ENCODE measurements around the gene CNST.

The CNST gene, protein sequence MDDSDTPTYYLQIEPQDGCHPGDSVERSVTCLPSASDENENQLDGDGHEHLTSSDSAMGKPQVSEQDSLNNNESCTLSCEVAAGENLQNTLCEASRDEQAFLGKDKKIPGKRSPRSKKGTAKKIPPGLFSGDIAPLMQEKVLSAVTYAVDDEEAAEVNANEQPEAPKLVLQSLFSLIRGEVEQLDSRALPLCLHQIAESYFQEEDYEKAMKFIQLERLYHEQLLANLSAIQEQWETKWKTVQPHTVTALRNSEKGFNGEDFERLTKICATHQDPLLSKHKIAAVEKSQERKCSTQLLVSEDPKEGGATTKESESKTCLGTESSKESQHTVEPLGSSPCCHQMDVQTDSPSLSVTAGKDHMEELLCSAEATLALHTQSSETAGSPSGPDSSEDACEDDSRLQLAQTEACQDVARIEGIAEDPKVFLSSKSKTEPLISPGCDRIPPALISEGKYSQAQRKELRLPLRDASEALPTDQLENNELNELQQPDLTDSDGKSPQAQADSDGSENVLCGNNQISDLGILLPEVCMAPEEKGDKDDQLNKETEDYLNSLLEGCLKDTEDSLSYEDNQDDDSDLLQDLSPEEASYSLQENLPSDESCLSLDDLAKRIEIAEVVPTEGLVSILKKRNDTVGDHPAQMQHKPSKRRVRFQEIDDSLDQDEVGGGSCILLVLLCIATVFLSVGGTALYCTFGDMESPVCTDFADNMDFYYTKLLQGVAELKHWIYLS

DNA sequence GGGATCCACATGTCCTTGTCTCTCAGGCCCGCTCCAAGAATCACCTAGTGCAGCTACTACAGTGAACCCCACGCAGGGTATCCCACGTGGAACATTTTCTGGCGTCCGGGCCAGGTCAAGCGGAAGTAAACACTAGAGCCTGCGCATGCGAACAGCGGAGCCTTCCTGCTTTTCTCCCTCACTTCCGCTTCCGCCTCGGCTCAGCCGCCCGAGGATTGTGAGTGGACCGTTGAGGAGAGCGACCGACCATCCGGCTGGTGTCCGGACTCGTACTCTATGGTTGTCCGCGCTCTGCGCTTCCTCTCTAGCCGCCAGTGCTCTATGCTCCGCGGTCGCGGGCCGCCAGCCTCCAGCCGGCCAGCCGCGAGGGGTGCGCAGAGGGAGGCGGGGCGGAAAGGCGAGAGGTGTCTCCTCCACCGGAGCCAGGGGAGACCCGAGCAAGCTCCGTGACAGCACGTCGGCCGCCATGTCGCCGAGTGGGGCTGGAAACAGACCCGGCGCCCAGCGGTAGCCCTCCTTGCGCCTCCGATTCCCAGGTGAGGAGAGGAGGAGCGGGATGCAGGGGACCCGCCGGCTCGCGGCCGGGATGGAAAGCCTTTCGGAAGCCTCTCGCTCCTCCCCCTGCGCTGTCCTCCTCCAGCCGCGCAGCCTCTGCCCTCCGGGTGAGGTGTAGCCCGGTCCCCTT, at the start of gene CNST, which contains the start of gene TFB2M:
Gene CNST, plus strand, starts transcription at position 329 of the 685 bp plus-strand sequence. CDS start 25,107 bp downstream, outside the sequence.
Gene TFB2M, minus strand, starts transcription at position 134 of the 685 bp plus-strand sequence. Its CDS starts 123 bp downstream, at position 11.
- peak; percentile 100 for DNase-seq (ENCODE audit: low spot score)

GRCh38 chr1:246517391-246517790, 48.9 kb upstream of the CNST start:
- no peak for DNase-seq (ENCODE audit: low spot score)

GRCh38 chr1:246518456-246519205, 47.6 kb upstream of the CNST start:
- no peak for DNase-seq (ENCODE audit: low spot score)

DNA sequence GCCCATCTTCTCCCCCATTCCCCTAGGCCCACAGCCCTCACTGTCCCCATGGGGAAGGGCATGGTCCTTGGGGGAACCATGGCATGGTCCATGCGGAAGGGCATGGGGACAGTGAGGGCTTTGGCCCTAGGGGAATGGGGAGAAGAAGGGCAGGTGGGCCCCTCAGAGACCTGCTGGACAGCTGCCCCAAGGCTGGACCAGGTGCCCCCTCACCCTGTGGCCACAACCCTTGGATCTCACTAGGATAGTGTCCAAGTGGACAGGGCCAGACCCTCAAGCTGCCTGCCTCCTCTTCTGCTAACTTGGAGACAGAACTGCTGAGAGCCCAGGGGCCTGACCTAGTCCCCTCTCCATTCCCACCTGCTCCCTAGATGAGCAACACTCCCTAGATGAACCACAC, 46.7 kb upstream of the CNST start:
- no peak for DNase-seq (ENCODE audit: low spot score)

DNA sequence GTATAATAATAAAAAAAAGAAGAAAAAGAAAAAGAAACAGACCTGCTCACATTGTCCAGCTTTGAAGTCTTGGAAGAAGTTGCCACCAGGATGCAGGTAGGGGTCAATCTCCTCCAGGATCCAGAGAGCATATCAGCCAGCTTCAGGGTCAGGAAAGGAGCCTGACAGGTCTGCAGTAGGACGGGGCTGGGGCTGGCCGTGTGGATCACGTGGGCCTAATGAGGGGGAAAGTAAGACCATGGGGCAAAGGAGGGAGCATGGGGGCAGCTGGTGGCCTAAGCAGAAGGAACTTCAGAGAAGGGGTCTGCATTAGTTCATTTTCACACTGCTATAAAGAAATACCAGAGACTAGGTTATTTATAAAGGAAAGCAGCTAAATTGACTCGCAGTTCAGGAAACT, 39.9 kb upstream of the CNST start:
- DNase-seq (ENCODE audit: low spot score) = peak; percentile 45

DNA sequence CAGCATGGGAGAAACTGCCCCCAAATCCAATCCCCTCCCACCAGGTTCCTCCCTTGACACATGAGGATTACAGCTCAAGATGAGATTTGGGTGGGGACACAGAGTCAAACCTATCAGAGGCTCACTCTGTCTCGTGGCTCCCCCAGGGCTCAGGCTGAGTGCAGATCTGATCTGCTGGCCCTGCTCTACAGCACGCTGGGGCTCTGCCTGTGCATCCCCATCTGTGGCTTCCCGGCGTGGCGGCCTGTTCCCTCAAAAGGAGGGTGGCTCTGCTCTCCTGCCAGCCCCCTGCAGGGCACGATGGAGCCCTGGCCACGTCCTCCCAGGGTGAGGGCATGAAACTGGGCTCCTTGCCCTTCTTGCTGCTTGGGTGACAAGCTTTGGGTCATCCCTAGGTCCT, 39.3 kb upstream of the CNST start:
- DNase-seq (ENCODE audit: low spot score) = no peak

DNA sequence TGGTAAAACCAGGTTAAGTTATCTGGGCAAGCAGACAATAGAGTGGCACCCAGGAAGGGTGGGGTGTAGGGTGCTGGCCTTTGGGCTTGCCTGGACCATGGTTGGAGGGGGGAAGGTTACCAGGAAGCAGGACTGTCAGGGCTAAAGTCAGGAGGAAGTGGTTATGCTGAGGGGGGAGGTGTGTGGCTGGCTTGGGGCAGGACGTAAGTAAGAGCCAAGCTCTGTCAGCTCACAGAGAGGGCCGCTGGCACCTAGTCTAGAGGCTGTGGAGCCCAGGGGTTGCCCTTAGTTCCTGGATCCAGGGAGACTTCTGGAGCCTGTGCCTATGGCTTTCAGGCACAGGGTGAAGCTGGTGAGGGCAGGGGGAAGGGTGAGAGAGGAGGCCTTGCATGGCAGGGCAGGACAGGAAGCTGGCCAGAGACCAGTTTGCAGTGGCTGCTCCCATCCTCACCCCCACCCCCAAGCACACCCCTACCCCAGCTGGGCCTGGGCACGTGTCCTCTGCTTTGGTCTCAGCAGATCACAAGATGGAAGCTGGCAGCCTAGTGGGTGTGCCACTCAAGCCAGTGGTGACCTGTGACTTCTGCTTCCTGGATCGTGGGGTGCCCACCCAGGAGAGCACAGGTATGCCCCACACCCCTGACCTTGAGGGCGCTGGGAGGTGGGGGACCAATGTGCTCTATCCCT, 38.7 kb upstream of the CNST start:
- DNase-seq (ENCODE audit: low spot score) = no peak

- no peak for DNase-seq (ENCODE audit: low spot score)
Measured at GRCh38 chr1:246528933-246529731, 37.1 kb upstream of the CNST start.

GRCh38 chr1:246530482-246530881, 35.8 kb upstream of the CNST start:
- DNase-seq (ENCODE audit: low spot score) = no peak

- no peak for DNase-seq (ENCODE audit: low spot score)
Measured at GRCh38 chr1:246532519-246532918, 33.7 kb upstream of the CNST start.

- no peak for DNase-seq (ENCODE audit: low spot score)
Measured at GRCh38 chr1:246533371-246533905, 32.8 kb upstream of the CNST start.

GRCh38 chr1:246534114-246534513, 32.1 kb upstream of the CNST start:
- no peak for DNase-seq (ENCODE audit: low spot score)

DNA sequence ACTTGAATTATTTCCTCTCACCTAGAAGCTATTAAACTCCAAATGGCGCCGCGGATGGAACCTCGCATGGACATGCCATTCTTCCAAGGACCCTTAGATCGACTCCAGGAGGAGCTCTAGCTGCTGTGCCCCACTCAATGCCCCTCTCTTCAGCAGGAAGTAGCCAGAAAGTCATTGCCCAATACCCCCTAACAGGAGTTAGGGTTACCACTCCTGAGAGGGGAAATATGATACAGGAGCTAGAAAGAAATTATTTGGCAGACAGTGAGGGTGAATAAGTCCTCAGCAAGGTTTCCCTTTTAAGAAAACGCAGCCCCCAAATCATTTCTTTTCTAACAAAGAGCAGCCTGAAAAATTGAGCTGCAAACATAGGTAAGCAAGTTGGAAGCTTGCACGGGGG, 28.8 kb upstream of the CNST start:
- no peak for DNase-seq (ENCODE audit: low spot score)

DNA sequence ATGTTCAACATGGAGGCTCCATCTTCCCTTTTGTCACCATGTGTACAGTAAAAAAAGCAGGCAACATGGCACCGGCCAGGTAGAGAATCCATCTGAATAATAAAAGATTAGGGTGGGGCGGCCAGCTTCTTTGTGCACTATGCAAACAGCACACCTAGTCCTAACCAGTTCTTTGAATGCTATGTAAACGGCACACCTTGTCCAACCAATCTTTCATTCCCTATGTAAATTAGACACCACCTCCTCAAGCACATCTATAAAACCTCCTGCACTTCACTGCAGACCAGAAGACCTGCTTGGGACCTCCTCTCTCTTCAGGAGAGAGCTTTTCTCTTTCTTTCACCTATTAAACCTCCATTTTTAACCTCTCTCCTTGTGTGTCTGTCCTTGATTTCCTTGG, 28.4 kb upstream of the CNST start:
- DNase-seq (ENCODE audit: low spot score) = no peak

DNA sequence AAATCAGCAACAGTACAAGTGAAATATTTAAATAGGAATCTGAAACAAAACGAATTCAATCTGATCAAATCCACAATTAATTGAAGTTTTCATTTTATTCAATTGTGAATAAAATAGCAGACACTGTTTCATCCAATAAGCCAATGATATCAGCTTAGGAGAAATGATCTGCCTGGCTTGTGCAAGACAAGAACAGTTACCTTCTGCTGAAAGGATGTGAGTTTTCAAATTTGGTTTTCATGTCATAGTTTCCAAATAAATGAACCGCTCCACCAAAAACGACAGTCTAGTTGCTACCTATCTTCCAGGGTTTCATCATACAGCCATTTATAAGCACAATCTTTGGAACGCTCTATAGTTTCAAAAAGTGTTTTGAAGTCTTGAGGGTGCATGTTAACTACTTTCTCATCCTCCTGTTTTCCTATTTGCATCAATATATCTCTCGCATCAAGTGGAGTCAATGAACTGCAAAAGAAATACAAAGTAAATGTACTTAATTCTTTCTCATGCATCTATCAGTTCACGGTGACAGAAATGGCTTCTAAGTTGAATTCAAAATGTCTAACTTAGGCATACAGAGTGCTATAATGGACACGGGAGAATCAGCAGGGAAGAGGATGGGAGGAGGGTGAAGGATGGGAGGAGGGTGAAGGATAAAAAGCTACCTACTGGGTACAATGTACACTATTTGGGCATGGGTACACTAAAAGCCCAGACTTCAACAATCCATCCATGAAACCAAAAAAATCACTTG, 25.3 kb upstream of the CNST start:
- no peak for DNase-seq (ENCODE audit: low spot score)

- no peak for DNase-seq (ENCODE audit: low spot score)
Measured at GRCh38 chr1:246544001-246544400, 22.3 kb upstream of the CNST start.

GRCh38 chr1:246549665-246550064, 16.6 kb upstream of the CNST start:
- no peak for DNase-seq (ENCODE audit: low spot score)

- no peak for DNase-seq (ENCODE audit: low spot score)
Measured at GRCh38 chr1:246550402-246550801, 15.9 kb upstream of the CNST start.

DNA sequence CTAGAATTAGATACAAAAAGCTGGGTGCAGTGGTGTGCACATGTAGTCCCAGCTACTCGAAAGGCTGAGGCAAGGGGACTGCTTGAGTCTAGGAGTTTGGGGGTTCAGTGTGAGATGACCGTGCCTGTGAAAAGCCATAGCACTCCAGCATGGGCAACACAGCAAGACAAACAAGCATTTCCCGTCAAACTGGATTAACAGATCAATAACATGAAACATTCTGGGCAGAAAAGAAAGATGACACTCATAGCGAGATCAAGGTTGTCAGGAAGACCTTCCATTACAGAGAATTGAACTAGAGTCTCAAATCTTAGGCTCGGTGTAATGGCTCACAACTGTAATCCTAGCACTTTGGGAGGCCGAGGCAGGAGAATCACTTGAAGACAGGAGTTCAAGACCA, 14.1 kb upstream of the CNST start:
- no peak for DNase-seq (ENCODE audit: low spot score)
